ENCODE data around the gene KIAA0513.

DNA sequence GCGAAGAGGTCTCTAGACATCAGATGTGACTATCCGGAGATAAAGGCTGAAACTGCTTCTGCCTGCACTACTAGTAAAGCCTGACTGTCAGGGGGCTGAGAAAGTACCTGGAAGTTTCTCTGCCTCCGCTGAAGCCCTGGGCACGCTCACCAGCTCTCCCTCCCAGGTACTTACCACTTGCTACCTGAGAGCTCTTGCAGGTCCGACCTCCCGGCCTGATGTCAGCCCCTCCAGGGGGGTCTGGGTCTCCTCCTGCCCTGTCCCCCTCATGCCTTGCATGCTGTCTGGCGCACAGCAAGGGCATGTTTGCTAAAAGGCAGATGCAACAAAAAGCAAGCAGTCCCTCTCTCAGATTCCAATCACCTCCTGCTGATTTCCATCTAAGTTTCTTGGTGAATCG is 33.7 kb upstream of the KIAA0513 start:
- TF ChIP-seq, protein P1, sequence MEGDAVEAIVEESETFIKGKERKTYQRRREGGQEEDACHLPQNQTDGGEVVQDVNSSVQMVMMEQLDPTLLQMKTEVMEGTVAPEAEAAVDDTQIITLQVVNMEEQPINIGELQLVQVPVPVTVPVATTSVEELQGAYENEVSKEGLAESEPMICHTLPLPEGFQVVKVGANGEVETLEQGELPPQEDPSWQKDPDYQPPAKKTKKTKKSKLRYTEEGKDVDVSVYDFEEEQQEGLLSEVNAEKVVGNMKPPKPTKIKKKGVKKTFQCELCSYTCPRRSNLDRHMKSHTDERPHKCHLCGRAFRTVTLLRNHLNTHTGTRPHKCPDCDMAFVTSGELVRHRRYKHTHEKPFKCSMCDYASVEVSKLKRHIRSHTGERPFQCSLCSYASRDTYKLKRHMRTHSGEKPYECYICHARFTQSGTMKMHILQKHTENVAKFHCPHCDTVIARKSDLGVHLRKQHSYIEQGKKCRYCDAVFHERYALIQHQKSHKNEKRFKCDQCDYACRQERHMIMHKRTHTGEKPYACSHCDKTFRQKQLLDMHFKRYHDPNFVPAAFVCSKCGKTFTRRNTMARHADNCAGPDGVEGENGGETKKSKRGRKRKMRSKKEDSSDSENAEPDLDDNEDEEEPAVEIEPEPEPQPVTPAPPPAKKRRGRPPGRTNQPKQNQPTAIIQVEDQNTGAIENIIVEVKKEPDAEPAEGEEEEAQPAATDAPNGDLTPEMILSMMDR (IDR thresholded peaks at IDR 0.05) = no peak
- no peak for TF ChIP-seq POLR2A (IDR thresholded peaks at IDR 0.05)
- TF ChIP-seq POLR2AphosphoS5 (IDR thresholded peaks at IDR 0.05) = no peak
- TF ChIP-seq EP300 (IDR thresholded peaks at IDR 0.05) = no peak
